ENCODE measurements around the gene RAB3B.

The RAB3B gene

DNA sequence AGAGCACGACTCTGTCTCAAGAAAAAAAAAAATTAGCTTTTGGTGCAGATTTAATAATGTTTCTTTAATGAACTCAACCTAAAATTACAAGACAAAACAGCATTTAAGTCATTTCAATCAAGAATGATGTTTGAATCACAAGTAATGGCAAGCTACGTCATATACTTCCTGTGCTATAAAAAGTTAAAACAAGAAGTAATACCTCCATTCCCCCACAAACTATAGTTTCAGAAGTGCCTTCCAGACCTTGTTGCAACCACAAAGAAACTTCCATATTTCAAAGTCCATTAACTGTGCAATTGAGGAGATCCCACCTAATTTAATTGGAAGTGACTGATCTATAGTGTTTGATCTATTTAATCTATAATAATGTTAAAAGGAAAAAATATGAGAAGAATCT, 127.1 kb downstream of the RAB3B start:
- DNase-seq, result peak; percentile 10

DNA sequence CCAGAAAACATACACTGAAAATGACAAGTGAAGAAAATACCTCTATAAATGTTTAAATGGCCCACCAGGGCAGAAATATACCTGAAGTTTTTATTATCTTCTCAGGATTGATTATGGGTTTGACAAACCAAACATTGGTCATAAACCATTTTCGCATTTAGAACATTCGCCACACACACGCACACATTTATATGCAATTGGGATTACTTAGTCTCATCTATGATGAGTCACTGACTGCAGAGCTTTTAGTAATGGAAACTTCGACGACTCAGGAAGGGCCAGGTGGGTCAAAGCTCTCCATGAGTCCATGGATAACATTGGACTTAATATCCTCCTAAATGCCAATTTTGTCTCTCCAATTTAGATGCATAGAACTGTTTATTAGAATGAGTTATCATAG, 128.8 kb downstream of the RAB3B start:
- no peak for DNase-seq

DNA sequence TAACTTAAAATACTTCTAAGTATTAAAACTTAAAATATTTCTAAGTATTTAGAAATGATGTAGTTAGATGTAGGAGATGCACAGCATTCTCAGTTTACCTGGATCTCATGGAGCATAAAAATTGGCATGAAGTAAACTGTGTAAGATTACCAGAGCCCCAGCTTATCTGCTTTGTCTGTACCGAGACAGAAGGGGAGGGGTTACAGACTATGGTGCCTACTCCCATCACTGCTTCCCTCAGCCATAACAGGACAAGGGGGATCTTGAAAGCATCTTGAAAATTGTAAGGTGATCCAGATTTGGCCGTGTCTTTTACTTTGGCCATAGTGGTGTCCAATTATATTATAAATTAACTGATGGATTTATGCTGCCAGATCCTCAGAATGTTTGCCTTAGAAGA, 130.8 kb downstream of the RAB3B start:
- DNase-seq, result no peak

DNA sequence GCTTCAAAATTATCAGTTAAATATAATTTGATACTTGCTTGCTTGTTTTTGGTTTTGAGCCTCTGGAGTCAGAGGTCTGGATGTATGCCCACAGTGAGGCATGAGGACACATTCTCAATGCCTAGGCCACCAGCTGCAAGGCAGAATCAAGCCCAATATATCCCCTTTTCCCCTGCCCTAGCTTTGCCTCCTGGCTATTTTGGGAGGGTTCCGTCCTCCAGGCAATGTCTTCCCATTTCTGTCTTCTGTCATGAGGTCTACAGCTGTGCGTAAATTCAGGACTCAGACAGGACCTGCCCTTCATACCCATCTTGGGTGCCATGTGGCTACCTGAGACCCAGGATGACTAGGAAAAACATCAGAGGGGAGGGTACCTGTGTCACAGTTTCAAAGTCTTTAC, 131.2 kb downstream of the RAB3B start:
- DNase-seq, result no peak

DNA sequence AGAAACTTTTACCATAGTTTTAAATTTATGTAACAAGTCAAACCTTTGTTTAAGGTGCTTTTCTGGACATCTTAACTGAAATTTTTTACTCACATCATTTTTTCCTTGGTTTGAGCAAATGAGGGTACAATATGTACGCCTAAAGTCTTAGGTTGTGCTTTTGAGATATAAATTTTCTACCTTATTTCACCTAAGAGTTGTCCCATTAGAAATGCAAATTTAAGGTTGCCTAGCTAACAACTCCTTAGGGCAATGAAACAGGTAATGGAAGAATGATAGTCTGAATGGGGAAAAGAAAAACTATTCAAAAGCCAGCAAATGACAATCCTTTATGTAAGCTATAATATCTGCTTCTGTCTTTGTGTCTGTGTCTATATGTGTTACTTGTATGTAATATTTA, 131.6 kb downstream of the RAB3B start:
- DNase-seq, result no peak

Data from CD4-positive, alpha-beta T cell treated with Interleukin-10 for 1 hour (primary cell).